Transverse colon (tissue), 4 donors: Measurements from ENCODE around the gene GBP1. TPM values are rescaled to one million over a fixed set of nuclear protein-coding genes. Genes with fewer than 3 reads are reported as not detected.

Source experiments
- DNase-seq: peaks from one replicate; pipeline ENCODE4 v3.0.0-alpha.2; 2019
- H3K27ac ChIP-seq, 4 donors: fragments of 200-600 bp; sonication (generic); 2 replicates each; pipeline ENCODE4 v1.5.1; 2016 to 2018; ENCODE audit warnings: inconsistent platforms in 4 of 4
- H3K27me3 ChIP-seq: fragments of 200-600 bp; sonication (generic); 2 replicates; pipeline ENCODE4 v1.5.1; 2017; ENCODE audit warnings: inconsistent platforms
- H3K36me3 ChIP-seq, 4 donors: fragments of 200-600 bp; sonication (generic); 2 replicates each; pipeline ENCODE4 v1.5.1; 2017 to 2019; ENCODE audit warnings: inconsistent platforms in 4 of 4
- H3K4me1 ChIP-seq, 4 donors: fragments of 200-600 bp; sonication (generic); 2 replicates each; pipeline ENCODE4 v1.5.1; 2017 to 2020; ENCODE audit warnings: inconsistent platforms in 4 of 4
- H3K4me3 ChIP-seq, 4 donors: fragments of 200-600 bp; sonication (generic); 1 replicate in 1 of 4; 2 replicates in 3 of 4; pipeline versions ENCODE4 v1.5.1 to v1.6.1; 2017 to 2019; ENCODE audit warnings: inconsistent platforms in 4 of 4
- H3K9me3 ChIP-seq, 2 donors: fragments of 200-600 bp; sonication (generic); 2 replicates each; pipeline ENCODE4 v1.5.1; 2017 to 2019; ENCODE audit warnings: inconsistent platforms in 2 of 2
- EP300 ChIP-seq: sonication (generic); formaldehyde crosslinking; IDR thresholded peaks from one replicate; pipeline ENCODE4 v1.6.1; 2017; ENCODE audit warnings: antibody characterized with exemption, low read depth
- POLR2A ChIP-seq: fragments of 450-650 bp; IDR thresholded peaks from one replicate; pipeline ENCODE4 v1.6.1; 2016; ENCODE audit warnings: antibody characterized with exemption, mild to moderate bottlenecking, moderate library complexity
- POLR2AphosphoS5 ChIP-seq, 3 donors: sonication (generic); formaldehyde crosslinking; IDR thresholded peaks; one replicate each; pipeline ENCODE4 v1.6.1; 2016; ENCODE audit warnings: antibody characterized with exemption in 3 of 3
- WGBS, 2 donors: methylation state at CpG; one replicate each; pipeline ENCODE4 v1.1.5; 2018; ENCODE audit warnings: low coverage in 1 of 2; 5-methylcytosine and 5-hydroxymethylcytosine counted together
- in situ Hi-C, 4 donors: fragments of 200-750 bp; cut with MboI; loops; one replicate each; pipeline versions ENCODE4 v1.15.0 to v1.15.1; 2017; ENCODE audit warnings: low sequenced_read_pairs in 3 of 4, low pct_ligation_motif_present in 1 of 4, low pct_unique_long_range_greater_than_20kb in 1 of 4
- intact Hi-C: fragments of 100-400 bp; cut with DNase I; formaldehyde crosslinking; loops from one replicate; pipeline ENCODE4 v1.15.1; 2023; ENCODE audit warnings: low total_unique reads
- total RNA-seq, 4 donors: library from RNA; depleted of rRNA; stranded (reverse); fragments of >200 nt; gene quantifications; one replicate each; pipeline ENCODE4 v1.1.0, GENCODE V29; 2016
- TF ChIP-seq, protein P1 (sequence below), 5 experiments: fragments of 200-600 bp in 3 of 5; fragments of 450-650 bp in 2 of 5; sonication (generic) in 3 of 5; IDR thresholded peaks; 1 replicate in 2 of 5; 2 replicates in 3 of 5; pipeline ENCODE4 v1.5.1; 2016 to 2017; ENCODE audit warnings: antibody characterized with exemption in 5 of 5, inconsistent platforms in 3 of 5, mild to moderate bottlenecking in 2 of 5, moderate library complexity in 1 of 5

GBP1 gene
- total RNA-seq, 4 donors from 2014 or later, result 3.0 to 50.2 (median 23.2) TPM

- TF ChIP-seq EP300, result no peak
- TF ChIP-seq POLR2A, result no peak
- TF ChIP-seq POLR2AphosphoS5 (IDR thresholded peaks at IDR 0.05), result no peak
- TF ChIP-seq, protein P1, sequence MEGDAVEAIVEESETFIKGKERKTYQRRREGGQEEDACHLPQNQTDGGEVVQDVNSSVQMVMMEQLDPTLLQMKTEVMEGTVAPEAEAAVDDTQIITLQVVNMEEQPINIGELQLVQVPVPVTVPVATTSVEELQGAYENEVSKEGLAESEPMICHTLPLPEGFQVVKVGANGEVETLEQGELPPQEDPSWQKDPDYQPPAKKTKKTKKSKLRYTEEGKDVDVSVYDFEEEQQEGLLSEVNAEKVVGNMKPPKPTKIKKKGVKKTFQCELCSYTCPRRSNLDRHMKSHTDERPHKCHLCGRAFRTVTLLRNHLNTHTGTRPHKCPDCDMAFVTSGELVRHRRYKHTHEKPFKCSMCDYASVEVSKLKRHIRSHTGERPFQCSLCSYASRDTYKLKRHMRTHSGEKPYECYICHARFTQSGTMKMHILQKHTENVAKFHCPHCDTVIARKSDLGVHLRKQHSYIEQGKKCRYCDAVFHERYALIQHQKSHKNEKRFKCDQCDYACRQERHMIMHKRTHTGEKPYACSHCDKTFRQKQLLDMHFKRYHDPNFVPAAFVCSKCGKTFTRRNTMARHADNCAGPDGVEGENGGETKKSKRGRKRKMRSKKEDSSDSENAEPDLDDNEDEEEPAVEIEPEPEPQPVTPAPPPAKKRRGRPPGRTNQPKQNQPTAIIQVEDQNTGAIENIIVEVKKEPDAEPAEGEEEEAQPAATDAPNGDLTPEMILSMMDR (IDR thresholded peaks at IDR 0.05), result no peak
- WGBS, 2 donors, result 81 to 88% methylated on average over 3 of the region's 3 CpGs
These were observed 1.9 kb downstream of the GBP1 start for GRCh38 chr1:89063094-89063493.

GRCh38 chr1:89060091-89060490 is 4.9 kb downstream of the GBP1 start:
- no peak overlapping the region for H3K4me3 ChIP-seq
- intact Hi-C loops (no loop called here), in situ Hi-C loops (no loop called here)
- peaks cover 0 to 33% (median 16%) of the 10 kb centered on the region in 4 donors for H3K36me3 ChIP-seq
- H3K27ac ChIP-seq, result no peak overlapping the region
- TF ChIP-seq, protein P1 (IDR thresholded peaks at IDR 0.05), result no peak
- TF ChIP-seq POLR2A (no peak), POLR2AphosphoS5 (IDR thresholded peaks at IDR 0.05) (no peak), EP300 (no peak)
- H3K27me3 ChIP-seq, result no peaks in the 10 kb centered on the region
- DNase-seq, result no peak
- H3K4me1 ChIP-seq, result peaks cover 0 to 41% (median 3%) of the 10 kb centered on the region in 4 donors
- WGBS, 2 donors, result 86 to 94% methylated on average over 3 to 5 of the region's 5 CpGs
- no peaks in the 10 kb centered on the region for H3K9me3 ChIP-seq

More at GRCh38 chr1:89063094-89063493, 1.9 kb downstream of the GBP1 start:
- no peak for DNase-seq
- Histone ChIP-seq H3K27me3 (no peaks in the 10 kb centered on the region), H3K4me3 (peak overlapping the region in 1 of 4 donors; percentile 58), H3K27ac (peak overlapping the region; percentile 79 to 87 (median 86)), H3K36me3 (peaks cover 0 to 11% (median 5%) of the 10 kb centered on the region in 4 donors), H3K4me1 (peaks cover 0 to 44% (median 5%) of the 10 kb centered on the region in 4 donors), H3K9me3 (no peaks in the 10 kb centered on the region)
- intact Hi-C loops, result no loop called here
- in situ Hi-C loops, result no loop called here

- 56 to 62% methylated on average over 1 of the region's 1 CpG for WGBS, 2 donors
- Histone ChIP-seq H3K27me3 (no peaks in the 10 kb centered on the region), H3K9me3 (no peaks in the 10 kb centered on the region), H3K27ac (peak overlapping the region in 3 of 4 donors; percentile 20 to 40 (median 25)), H3K4me1 (peaks cover 0 to 12% (median 6%) of the 10 kb centered on the region in 4 donors), H3K36me3 (peaks cover 0 to 11% (median 5%) of the 10 kb centered on the region in 4 donors), H3K4me3 (no peak overlapping the region)
- TF ChIP-seq POLR2AphosphoS5 (IDR thresholded peaks at IDR 0.05), result no peak
- no peak for TF ChIP-seq EP300
- TF ChIP-seq, protein P1 (IDR thresholded peaks at IDR 0.05), result no peak
- TF ChIP-seq POLR2A, result no peak
- in situ Hi-C loops (no loop called here), intact Hi-C loops (no loop called here)
- DNase-seq, result no peak
These were observed 13.1 kb downstream of the GBP1 start for GRCh38 chr1:89051955-89052312.

DNA sequence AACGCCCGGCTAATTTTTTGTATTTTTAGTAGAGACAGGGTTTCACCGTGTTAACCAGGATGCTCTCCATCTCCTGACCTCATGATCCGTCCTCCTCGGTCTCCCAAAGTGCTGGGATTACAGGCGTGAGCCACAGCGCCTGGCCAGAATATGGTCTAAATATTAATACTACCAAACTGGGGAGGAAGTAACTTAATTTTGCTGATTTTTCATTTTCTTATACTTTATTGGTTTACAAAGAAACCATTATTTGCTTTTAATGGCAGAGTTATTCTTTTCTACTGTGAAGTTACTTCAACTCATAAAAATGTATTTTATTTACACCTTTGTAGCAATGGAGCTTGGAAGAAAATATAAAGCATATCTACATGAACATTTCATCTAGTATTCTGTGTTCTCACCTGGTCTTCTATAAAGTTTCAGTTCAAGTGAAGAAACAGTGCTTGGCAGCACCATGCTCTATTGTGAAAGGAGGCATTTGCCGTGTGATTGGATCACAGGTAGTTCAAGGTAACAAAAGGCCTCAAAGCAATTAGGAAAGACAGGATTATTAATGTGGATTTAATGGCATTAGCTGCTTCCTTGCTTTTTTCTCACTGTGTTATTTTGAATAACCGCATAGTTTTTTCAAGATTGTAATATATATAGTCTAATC is 13.6 kb downstream of the GBP1 start:
- in situ Hi-C loops (no loop called here), intact Hi-C loops (no loop called here)
- Histone ChIP-seq H3K4me3 (no peak overlapping the region), H3K9me3 (no peaks in the 10 kb centered on the region), H3K27me3 (no peaks in the 10 kb centered on the region), H3K27ac (peak overlapping the region in 3 of 4 donors; percentile 20 to 40 (median 25)), H3K4me1 (peaks cover 0 to 12% (median 6%) of the 10 kb centered on the region in 4 donors), H3K36me3 (peaks cover 0 to 7% (median 3%) of the 10 kb centered on the region in 4 donors)
- TF ChIP-seq, protein P1 (IDR thresholded peaks at IDR 0.05), result no peak
- no peak for DNase-seq
- WGBS, 2 donors, result 70 to 87% methylated on average over 2 to 9 of the region's 9 CpGs
